ENCODE measurements around the gene CLDND1.

CLDND1 gene

DNA sequence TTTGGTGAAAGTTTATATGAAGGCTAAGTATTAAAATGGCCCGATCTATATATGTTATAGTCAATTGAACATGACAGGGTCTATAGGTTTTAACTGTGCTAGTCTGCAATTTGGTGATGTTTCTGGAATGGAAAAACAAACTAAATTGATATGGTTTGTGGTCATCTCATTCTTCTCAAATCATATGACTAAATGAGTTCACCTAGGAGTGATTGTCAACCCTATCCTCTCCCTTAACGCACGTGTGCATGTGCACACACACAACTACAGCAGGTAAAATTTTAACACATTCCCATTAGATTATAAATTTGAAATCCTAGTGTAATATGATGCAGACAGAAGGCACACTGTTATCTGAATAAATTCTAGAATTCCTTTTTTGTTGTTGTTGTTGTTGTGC lies 9.0 kb downstream of the CLDND1 start:
- DNase-seq (ENCODE audit: low spot score) = no peak

DNA sequence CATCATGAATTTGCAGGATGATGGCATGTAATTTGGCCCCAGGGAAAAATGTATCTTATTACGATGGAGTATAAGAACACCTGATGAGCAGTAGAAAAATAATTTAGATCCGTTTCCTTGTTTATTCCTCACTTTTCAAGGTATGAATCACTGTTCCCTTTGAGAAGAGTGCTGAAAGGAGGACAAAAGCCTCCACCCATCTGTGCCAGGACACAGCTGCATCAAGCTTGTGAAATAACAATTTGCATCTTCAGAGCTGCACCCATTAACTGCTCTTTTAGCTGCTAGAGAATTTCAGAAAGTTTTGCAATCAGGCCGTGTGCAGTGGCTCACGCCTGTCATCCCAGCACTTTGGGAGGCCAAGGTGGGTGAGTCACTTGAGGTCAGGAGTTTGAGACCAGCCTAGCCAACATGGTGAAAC lies 9.6 kb downstream of the CLDND1 start:
- DNase-seq (ENCODE audit: low spot score) = peak; percentile 21

DNA sequence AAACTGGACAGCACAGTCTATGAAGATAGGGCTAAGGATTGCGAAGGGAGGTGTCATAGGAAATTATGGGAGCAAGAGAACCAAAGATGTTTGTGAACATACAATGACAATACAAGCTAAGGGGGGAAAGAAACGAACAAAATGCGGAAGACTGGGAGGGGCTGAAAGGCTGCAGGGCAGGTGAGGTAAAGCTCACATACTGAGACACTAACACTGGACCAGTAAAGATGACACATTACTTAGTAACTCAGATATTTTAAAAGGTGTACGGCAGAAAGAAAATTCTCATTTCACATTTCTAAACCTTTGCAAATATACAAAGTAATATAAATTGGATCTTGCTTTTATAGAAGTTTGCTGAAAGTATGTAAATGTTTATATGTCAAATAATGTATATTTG lies 10.1 kb downstream of the CLDND1 start:
- no peak for DNase-seq (ENCODE audit: low spot score)

DNA sequence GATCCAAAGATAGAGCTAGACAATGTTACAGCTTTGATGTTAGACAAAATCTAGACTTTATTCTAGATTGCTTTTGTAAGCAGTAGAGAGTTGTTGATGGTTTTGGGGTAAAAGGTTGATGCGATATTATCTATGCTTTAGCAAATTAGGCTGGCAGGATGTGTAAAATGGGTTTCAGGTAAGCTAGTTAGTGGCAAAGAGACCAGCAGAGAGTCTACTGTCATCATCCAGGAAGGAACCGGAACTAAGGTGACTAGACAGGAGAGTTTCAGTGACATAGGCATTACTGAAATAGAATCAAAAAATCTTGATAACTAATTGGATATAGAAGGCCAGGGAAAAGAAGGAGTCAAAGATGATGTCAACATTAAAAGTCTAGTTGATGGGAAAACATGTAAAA lies 14.1 kb downstream of the CLDND1 start:
- DNase-seq (ENCODE audit: low spot score) = no peak

DNA sequence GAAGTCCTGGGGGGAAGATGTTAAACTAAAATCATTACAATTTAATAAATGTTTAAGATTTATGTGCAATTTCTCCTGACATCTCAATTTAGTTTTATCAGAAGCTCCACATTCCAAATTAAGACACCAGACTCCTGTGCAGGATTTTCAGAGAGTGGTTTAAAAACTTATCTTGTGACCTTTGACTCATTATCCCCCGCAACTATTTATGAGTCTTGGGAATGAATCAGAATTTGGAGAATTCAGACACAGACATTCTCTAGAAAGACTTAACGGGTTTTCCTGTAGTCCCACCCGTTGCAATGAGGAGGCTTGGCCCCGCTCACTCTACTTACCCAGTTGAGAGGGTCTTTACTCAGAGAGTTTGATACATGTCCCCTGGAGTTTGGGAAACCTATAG lies 18.2 kb downstream of the CLDND1 start:
- no peak for DNase-seq (ENCODE audit: low spot score)

DNA sequence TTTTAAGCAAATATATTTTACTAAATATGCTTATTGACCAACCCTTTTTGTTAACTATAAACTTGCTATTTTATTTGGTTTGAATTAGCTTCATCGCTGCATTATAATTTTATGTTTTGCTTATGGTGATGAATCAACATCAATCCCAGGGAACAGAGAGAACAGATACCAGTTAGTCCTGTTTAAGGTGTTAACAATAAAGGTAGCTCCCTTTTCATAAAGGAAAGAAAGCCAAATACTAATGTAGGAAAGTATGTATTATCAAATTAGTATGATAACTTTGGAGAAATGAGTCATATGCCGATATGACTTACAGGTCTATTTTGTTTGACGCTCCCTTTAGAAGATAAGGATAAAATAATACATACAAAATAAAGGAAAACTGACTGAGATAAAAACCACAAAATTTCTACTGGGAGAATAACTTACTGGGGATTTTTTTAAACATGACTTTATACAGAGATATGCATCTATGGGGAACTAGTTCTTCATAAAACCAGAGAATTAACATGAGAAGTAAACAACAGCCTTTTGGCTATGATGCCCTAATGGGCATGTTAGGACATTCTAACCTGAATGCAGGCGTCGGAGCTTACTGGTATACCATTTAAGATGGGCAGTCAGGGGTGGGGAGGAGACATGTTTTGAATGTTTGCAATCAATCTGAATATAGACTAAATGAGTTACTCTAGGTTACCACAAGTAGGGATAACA lies 20.7 kb downstream of the CLDND1 start:
- DNase-seq (ENCODE audit: low spot score) = no peak

DNA sequence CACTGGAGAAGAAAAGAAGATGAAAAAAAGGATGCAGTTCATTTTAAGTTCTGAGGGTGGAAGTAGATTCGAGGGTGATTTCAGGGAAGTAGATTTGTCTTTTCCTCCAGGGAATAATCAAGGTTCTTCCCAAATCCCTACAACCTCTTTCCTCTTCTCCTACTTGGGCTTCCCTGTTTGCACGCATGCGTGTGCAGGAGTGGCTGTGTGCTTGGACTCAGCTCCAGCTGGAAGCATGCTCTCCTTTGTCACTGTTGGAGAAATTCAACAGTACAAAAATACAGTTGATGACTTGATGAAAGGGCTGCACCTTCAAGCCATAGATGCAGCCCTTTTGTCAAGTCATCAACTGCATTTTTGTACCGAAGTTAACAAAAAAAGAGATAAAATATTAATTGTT lies 21.4 kb downstream of the CLDND1 start:
- DNase-seq (ENCODE audit: low spot score) = no peak

DNA sequence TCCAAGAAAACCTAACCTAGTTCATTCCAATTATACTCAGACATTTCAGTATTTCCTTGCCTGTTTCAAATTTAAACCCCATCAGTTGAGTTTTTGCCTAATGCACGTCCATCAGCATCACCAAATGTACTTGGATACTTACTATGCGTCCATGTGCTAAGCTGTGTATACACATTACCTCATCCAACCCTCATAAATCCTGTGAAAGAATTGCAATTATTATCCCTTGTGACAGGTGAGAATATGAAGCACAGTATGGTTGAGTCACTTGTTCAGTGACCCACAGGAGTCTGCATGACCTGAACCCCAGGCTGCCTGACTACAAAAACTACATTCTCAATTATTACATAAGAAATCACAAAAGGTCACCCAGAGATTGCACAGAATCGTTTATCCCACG lies 22.7 kb downstream of the CLDND1 start:
- no peak for DNase-seq (ENCODE audit: low spot score)

DNA sequence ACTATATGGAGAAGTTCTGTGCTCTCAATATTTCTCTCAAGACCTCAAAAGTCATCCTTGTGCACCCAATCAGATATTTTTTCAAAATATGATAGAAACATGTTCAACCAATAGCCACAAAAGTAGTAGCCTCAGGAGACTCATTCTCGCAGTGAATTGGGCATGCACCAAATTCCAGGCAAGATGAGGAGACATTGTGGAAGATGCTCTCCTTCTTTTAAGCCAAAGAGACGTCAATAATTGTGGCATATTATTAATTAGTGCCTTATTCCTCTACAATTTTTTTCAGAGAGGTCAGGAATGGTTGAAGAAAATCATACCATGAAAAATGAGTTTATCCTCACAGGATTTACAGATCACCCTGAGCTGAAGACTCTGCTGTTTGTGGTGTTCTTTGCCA lies 25.3 kb downstream of the CLDND1 start, which contains the start of gene OR5K2:
TSS of gene OR5K2 (plus strand) at position 301 of the 400 bp plus-strand sequence. CDS start at position 301, 0 bp downstream.
- no peak for DNase-seq (ENCODE audit: low spot score)

DNA sequence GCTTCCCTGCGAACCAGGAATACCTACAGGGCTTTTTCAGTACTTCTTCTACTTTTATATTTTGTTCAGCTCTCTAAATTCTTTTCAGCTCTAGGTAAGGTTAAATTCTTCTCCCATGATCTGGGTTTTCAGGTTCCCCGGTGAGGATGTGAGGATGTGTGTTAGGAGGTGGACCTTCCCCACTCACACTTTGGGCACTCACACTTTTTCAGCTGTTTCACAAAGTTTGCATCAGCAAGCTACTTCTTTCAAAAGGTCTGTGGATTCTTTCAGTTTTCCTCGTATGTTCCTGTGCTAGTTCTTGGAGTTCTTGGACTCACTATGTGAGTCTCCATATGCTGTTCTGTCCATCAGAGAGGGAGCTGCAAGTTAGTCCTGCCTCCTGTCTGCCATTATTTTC lies 39.1 kb downstream of the CLDND1 start:
- no peak for DNase-seq (ENCODE audit: low spot score)

DNA sequence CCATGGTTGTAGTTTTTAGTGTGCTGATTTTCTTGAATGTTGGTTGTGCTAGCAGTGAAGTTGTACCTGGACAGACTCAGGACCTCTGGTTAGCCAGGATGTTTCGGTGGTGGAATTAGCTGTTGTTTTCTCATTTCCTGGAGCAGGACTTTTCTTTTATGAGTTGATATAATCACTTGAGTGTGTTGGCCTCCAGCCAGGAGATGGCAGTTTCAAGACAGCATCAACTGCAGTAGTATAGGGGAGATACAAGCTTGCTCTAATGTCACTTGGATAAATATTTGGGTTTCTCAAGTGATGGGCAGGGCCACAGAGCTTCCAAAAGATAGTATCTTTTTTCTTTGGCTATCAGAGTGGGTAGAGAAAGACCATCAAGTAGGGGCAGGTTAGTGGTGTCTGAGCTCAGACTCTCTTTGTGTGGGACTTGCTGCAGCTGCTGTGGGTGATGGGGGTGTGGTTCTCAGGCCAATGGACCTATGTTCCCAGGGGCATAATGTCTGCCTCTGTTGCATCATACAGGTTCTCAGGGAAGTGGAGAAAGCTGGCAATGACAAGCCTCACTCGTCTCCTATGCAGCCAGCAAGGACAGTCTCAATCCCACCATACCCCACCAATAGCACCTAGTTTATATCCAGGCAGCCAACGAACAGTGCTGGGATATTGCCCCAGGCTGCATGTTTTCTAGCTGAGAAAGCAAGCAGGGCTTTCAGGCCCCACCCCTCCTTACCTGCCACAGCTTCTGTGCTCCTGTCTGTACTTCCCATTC lies 39.8 kb downstream of the CLDND1 start:
- no peak for DNase-seq (ENCODE audit: low spot score)
